Neural cell (in vitro differentiated cells): ENCODE results near the gene CLN6.
A peak's percentile ranks its signal among the peaks of the same experiment; 100 is the strongest.

Source experiments
- CTCF ChIP-seq: fragments of 450-650 bp; IDR thresholded peaks from 2 replicates; pipeline ENCODE4 v1.5.1; 2014; ENCODE audit warnings: antibody characterized with exemption, mild to moderate bottlenecking, moderate library complexity; ENCODE audit not compliant: poor library complexity, severe bottlenecking
- EP300 ChIP-seq: fragments of 450-650 bp; conservative IDR thresholded peaks from 2 replicates; pipeline ENCODE4 v1.6.1; 2014; ENCODE audit warnings: antibody characterized with exemption, mild to moderate bottlenecking, moderate library complexity; ENCODE audit not compliant: poor library complexity, severe bottlenecking
- EZH2 ChIP-seq: fragments of 200-600, 300-800 bp; shearing (Covaris generic), sonication (generic); IDR thresholded peaks from 2 replicates; pipeline ENCODE4 v1.6.1; 2014; ENCODE audit warnings: antibody characterized with exemption, low read length, borderline replicate concordance, mild to moderate bottlenecking; ENCODE audit not compliant: insufficient read depth, poor library complexity, severe bottlenecking
- MXI1 ChIP-seq: fragments of 450-650 bp; conservative IDR thresholded peaks from 2 replicates; pipeline ENCODE4 v1.6.1; 2014; ENCODE audit warnings: antibody characterized with exemption, mild to moderate bottlenecking; ENCODE audit not compliant: poor library complexity, severe bottlenecking
- TAF1 ChIP-seq: IDR thresholded peaks from 2 replicates; pipeline ENCODE4 v1.6.1; 2012; ENCODE audit warnings: low read depth

GRCh38 chr15:68278345-68278594 lies 48.7 kb upstream of the CLN6 start:
- TF ChIP-seq CTCF (peak; percentile 75), TAF1 (peak; percentile 20), EZH2 (no peak), EP300 (no peak), MXI1 (no peak)
